Neuronal stem cell (in vitro differentiated cells): ENCODE results near the gene HLA-DQB1.

ENCODE experiments used
- DNase-seq: peaks from one replicate; pipeline ENCODE4 v3.0.0-alpha.2; 2013; ENCODE audit warnings: low spot score
- H2AFZ ChIP-seq: one replicate; pipeline ENCODE4 v1.6.1; 2013; ENCODE audit warnings: mild to moderate bottlenecking, low read length, inconsistent platforms
- H2AK5ac ChIP-seq: 2 replicates; pipeline ENCODE4 v1.6.1; 2013; ENCODE audit warnings: low read depth, mild to moderate bottlenecking, inconsistent platforms, low read length, moderate library complexity, mixed read lengths
- H2BK120ac ChIP-seq: 2 replicates; pipeline ENCODE4 v1.6.1; 2013; ENCODE audit warnings: low read depth, mild to moderate bottlenecking, inconsistent platforms, low read length, moderate library complexity, mixed read lengths
- H2BK12ac ChIP-seq: one replicate; pipeline ENCODE4 v1.6.1; 2013; ENCODE audit warnings: low read length, inconsistent platforms
- H2BK15ac ChIP-seq: 2 replicates; pipeline ENCODE4 v1.6.1; 2013; ENCODE audit warnings: mild to moderate bottlenecking, low read length, inconsistent platforms, mixed read lengths
- H2BK5ac ChIP-seq: one replicate; pipeline ENCODE4 v1.6.1; 2013; ENCODE audit warnings: inconsistent platforms, mild to moderate bottlenecking, low read length, moderate library complexity
- H3K14ac ChIP-seq: one replicate; pipeline ENCODE4 v1.6.1; 2013; ENCODE audit warnings: low read length, inconsistent platforms
- H3K18ac ChIP-seq: 2 replicates; pipeline ENCODE4 v1.6.1; 2013; ENCODE audit warnings: low read length, inconsistent platforms
- H3K23ac ChIP-seq: 2 replicates; pipeline ENCODE4 v1.6.1; 2013; ENCODE audit warnings: low read depth, mild to moderate bottlenecking, mixed read lengths, low read length, inconsistent platforms; ENCODE audit not compliant: poor library complexity
- H3K27ac ChIP-seq: replicated peaks from 3 replicates; pipeline ENCODE4 v1.5.1; 2013; ENCODE audit warnings: low read length, inconsistent platforms
- H3K27me3 ChIP-seq, 3 experiments: 2 replicates each; pipeline ENCODE4 v1.6.1; 2013; ENCODE audit warnings: low read length in 3 of 3, mild to moderate bottlenecking in 2 of 3, inconsistent platforms in 1 of 3, low read depth in 1 of 3, mixed read lengths in 1 of 3, moderate library complexity in 1 of 3; ENCODE audit not compliant: control insufficient read depth in 3 of 3, insufficient read depth in 3 of 3
- H3K36me3 ChIP-seq, 2 donors: replicated peaks in 1 of 2; 2 replicates each; pipeline ENCODE4 v1.6.1; 2013; ENCODE audit warnings: low read length in 2 of 2; ENCODE audit not compliant: control insufficient read depth in 2 of 2, insufficient read depth in 2 of 2
- H3K4ac ChIP-seq: 2 replicates; pipeline ENCODE4 v1.6.1; 2013; ENCODE audit warnings: inconsistent platforms, mild to moderate bottlenecking, low read length, moderate library complexity
- H3K4me1 ChIP-seq, 2 donors: 1 replicate in 1 of 2; 2 replicates in 1 of 2; pipeline ENCODE4 v1.6.1; 2013; ENCODE audit warnings: low read length in 2 of 2, low read depth in 1 of 2; ENCODE audit not compliant: control insufficient read depth in 2 of 2, insufficient read depth in 1 of 2
- H3K4me2 ChIP-seq: one replicate; pipeline ENCODE4 v1.6.1; 2013; ENCODE audit warnings: mild to moderate bottlenecking, low read length, inconsistent platforms; ENCODE audit not compliant: insufficient read depth, poor library complexity, severe bottlenecking
- H3K4me3 ChIP-seq, 2 donors: 2 replicates each; pipeline ENCODE4 v1.5.1; 2013; ENCODE audit warnings: low read length in 2 of 2, mild to moderate bottlenecking in 2 of 2, inconsistent platforms in 1 of 2, moderate library complexity in 1 of 2
- H3K79me1 ChIP-seq: one replicate; pipeline ENCODE4 v1.6.1; 2013; ENCODE audit warnings: low read depth, mild to moderate bottlenecking, inconsistent platforms, low read length, moderate library complexity
- H3K9ac ChIP-seq: one replicate; pipeline ENCODE4 v1.6.1; 2013; ENCODE audit warnings: mild to moderate bottlenecking, low read depth, low read length, inconsistent platforms; ENCODE audit not compliant: poor library complexity
- H3K9me3 ChIP-seq, 2 donors: replicated peaks in 1 of 2; 2 replicates each; pipeline versions ENCODE3 to v1.6.1; 2013; ENCODE audit warnings: low read length in 2 of 2, mild to moderate bottlenecking in 2 of 2, inconsistent platforms in 1 of 2, low read depth in 1 of 2, mixed read lengths in 1 of 2, moderate library complexity in 1 of 2; ENCODE audit not compliant: control insufficient read depth in 2 of 2, insufficient read depth in 1 of 2
- H4K8ac ChIP-seq: one replicate; pipeline ENCODE4 v1.6.1; 2013; ENCODE audit warnings: low read depth, mild to moderate bottlenecking, inconsistent platforms, low read length, moderate library complexity
- H4K91ac ChIP-seq: one replicate; pipeline ENCODE4 v1.6.1; 2013; ENCODE audit warnings: low read length, low read depth, mild to moderate bottlenecking, inconsistent platforms; ENCODE audit not compliant: poor library complexity
- WGBS, 2 donors: extraction: QIAGEN DNeasy Blood & Tissue Kit; methylation state at CpG; one replicate each; pipeline ENCODE4 v1.1.7; 2013; ENCODE audit warnings: missing lambda C conversion rate in 2 of 2, mixed read lengths in 1 of 2; ENCODE audit not compliant: insufficient read length in 2 of 2, insufficient replicate concordance in 1 of 2; ENCODE audit errors: extremely low coverage in 2 of 2; 5-methylcytosine and 5-hydroxymethylcytosine counted together

The HLA-DQB1 gene

DNA sequence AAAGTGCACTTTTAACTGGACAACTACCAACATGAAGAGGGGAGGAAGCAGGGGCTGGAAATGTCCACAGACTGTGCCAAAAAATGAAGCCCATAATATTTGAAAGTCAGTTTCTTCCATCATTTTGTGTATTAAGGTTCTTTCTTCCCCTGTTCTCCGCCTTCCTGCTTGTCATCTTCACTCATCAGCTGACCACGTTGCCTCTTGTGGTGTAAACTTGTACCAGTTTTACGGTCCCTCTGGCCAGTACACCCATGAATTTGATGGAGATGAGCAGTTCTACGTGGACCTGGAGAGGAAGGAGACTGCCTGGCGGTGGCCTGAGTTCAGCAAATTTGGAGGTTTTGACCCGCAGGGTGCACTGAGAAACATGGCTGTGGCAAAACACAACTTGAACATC, 25.3 kb downstream of the HLA-DQB1 start:
- Histone ChIP-seq H2BK12ac (no peak overlapping the region), H2BK120ac (no peak overlapping the region), H3K4me1 (no peaks in the 10 kb centered on the region), H3K9me3 (no peaks in the 10 kb centered on the region), H2AFZ (no peak overlapping the region), H3K27ac (no peak overlapping the region), H2BK15ac (no peak overlapping the region), H3K4me2 (no peak overlapping the region), H2BK5ac (no peak overlapping the region), H2AK5ac (no peak overlapping the region), H3K4ac (no peak overlapping the region), H3K9ac (no peak overlapping the region), H3K23ac (no peak overlapping the region), H3K14ac (no peak overlapping the region), H3K79me1 (no peaks in the 10 kb centered on the region), H3K36me3 (no peaks in the 10 kb centered on the region), H3K27me3 (no peaks in the 10 kb centered on the region), H4K91ac (no peak overlapping the region), H3K4me3 (no peak overlapping the region), H4K8ac (no peak overlapping the region), H3K18ac (no peak overlapping the region)
- no peak for DNase-seq
- WGBS, 2 donors: no CpG with 5 or more reads among the region's 6 CpGs

DNA sequence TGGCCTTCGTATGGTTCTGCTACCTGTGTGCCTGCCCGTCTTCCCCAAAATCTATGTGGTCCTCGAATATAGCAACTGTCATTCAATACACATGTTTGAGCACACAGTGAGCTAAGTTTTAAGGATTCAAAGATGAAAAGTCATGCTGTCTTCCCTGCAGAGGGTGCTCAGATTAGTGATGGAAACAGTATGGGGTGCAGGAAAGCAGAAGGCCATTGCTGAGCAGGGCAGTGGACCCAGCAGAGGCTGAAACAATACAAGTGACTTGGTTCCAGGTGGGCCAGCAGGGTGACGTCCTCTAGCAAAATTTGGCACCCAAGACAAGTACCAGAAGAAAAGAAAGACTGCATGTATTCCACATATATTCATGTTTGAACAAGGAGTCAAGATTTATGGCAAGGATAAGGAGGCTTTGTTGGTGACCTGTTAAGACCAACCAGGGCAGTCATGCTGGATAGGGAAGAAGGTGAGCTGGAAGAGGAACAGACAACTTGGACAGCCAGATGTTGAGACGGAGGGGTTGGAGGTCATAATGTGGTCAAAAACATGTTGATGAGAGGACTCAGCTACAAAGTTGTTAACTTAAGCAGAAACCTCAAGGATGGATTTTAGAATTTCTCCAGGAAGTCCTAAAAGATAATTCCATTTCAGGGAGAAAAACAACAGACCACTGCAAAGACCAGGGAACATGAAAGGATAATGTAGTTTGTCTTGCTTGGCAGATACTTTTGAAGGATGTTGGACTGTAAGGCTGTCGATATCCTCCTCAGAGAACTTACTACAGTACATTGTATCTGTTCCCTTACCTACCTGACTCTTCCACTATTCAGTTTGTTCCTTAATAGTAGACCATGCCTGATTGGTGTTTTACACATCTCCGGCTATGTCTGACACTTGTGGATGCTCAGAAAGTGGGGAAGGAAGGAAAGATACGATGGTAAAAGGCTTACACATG, 26.7 kb downstream of the HLA-DQB1 start:
- H3K4me3 ChIP-seq: no peak overlapping the region
- no peak overlapping the region for H3K18ac ChIP-seq
- no peaks in the 10 kb centered on the region for H3K4me1 ChIP-seq
- DNase-seq: no peak
- no peak overlapping the region for H3K9ac ChIP-seq
- no peak overlapping the region for H4K8ac ChIP-seq
- no peak overlapping the region for H3K14ac ChIP-seq
- no peak overlapping the region for H4K91ac ChIP-seq
- H3K4ac ChIP-seq: no peak overlapping the region
- no peaks in the 10 kb centered on the region for H3K79me1 ChIP-seq
- no peaks in the 10 kb centered on the region for H3K36me3 ChIP-seq
- H3K27me3 ChIP-seq: no peaks in the 10 kb centered on the region
- H2BK120ac ChIP-seq: no peak overlapping the region
- H2AK5ac ChIP-seq: no peak overlapping the region
- no peak overlapping the region for H3K23ac ChIP-seq
- H2BK12ac ChIP-seq: no peak overlapping the region
- H3K27ac ChIP-seq: no peak overlapping the region
- no peak overlapping the region for H2BK15ac ChIP-seq
- no peaks in the 10 kb centered on the region for H3K9me3 ChIP-seq
- no CpG with 5 or more reads among the region's 8 CpGs for WGBS, 2 donors
- no peak overlapping the region for H2BK5ac ChIP-seq
- H2AFZ ChIP-seq: no peak overlapping the region
- H3K4me2 ChIP-seq: no peak overlapping the region

DNA sequence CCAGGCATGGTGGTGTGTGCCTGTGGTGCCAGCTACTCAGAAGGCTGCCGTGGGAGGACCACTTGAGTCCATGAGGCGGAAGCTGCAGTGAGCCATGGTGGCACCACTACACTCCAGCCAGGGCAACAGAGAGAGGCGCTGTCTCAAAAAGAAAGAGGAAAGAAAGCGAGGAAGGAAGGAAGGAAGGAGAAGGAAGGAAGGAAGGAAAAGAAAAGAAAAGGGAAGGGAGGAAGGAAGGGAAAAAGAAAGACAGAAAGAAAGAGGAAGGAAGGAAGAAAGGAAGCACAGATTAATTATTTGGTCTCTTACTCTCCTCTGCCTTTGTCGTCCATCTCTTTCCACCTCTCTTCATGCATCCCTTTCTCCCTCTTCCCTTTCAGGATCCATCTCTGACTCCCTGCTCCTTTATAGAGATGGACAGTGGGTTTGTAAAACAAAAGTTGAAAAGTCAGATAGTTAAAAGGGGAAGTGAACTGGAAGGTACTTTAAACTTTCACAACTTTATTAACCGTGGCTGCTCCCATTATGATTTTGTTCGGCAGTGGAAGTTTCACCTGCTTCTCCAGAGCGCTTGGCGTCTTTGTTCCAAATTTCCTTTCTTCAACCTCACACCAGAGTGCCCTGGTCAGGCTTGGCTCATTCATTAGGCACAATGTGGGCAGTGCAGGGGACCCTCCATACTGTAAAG, 27.8 kb downstream of the HLA-DQB1 start:
- Histone ChIP-seq H3K23ac (no peak overlapping the region), H4K91ac (no peak overlapping the region), H3K4me3 (no peak overlapping the region), H2BK120ac (no peak overlapping the region), H3K36me3 (no peaks in the 10 kb centered on the region), H3K9me3 (no peaks in the 10 kb centered on the region), H3K4me1 (no peaks in the 10 kb centered on the region), H3K79me1 (no peaks in the 10 kb centered on the region), H4K8ac (no peak overlapping the region), H3K27ac (no peak overlapping the region), H2BK12ac (no peak overlapping the region), H2BK15ac (no peak overlapping the region), H2AK5ac (no peak overlapping the region), H3K27me3 (no peaks in the 10 kb centered on the region), H3K4ac (no peak overlapping the region), H3K14ac (no peak overlapping the region), H3K9ac (no peak overlapping the region), H3K18ac (no peak overlapping the region), H2AFZ (no peak overlapping the region), H3K4me2 (no peak overlapping the region), H2BK5ac (no peak overlapping the region)
- no CpG with 5 or more reads among the region's 9 CpGs for WGBS, 2 donors
- no peak for DNase-seq

DNA sequence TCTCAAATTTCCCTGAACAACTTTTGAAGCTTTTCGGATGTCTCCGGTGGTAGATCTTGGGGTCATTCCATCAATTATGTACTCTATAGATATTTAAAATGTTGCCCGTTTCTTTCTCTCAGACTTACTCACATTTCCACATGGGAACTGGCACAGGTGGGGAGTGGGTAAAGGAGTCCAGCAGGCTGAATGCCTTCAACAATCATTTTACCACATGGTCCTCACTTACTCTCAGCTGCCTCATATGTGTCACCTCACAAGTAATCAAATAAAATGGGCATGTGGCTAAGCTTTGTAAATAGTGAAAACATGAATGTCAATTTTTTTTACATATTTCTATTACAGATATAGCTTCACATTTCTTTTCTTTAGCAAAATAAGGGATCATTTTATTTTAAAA, 28.6 kb downstream of the HLA-DQB1 start:
- DNase-seq: no peak
- Histone ChIP-seq H3K4me2 (no peak overlapping the region), H3K4me1 (no peaks in the 10 kb centered on the region), H3K18ac (no peak overlapping the region), H2AFZ (no peak overlapping the region), H3K36me3 (no peaks in the 10 kb centered on the region), H2BK15ac (no peak overlapping the region), H3K14ac (no peak overlapping the region), H3K27ac (no peak overlapping the region), H3K9ac (no peak overlapping the region), H3K27me3 (no peaks in the 10 kb centered on the region), H2BK12ac (no peak overlapping the region), H4K8ac (no peak overlapping the region), H2AK5ac (no peak overlapping the region), H3K79me1 (no peaks in the 10 kb centered on the region), H3K9me3 (no peaks in the 10 kb centered on the region), H2BK5ac (no peak overlapping the region), H2BK120ac (no peak overlapping the region), H3K4me3 (no peak overlapping the region), H3K4ac (no peak overlapping the region), H3K23ac (no peak overlapping the region), H4K91ac (no peak overlapping the region)
- no CpG with 5 or more reads among the region's 3 CpGs for WGBS, 2 donors
